ENCODE results near the gene WNT10A.
"Not testable (repeated sequence)": the region's sequence is repeated elsewhere in the genome, so short reads cannot be mapped to it uniquely, and the experiment has no call there.

WNT10A gene

DNA sequence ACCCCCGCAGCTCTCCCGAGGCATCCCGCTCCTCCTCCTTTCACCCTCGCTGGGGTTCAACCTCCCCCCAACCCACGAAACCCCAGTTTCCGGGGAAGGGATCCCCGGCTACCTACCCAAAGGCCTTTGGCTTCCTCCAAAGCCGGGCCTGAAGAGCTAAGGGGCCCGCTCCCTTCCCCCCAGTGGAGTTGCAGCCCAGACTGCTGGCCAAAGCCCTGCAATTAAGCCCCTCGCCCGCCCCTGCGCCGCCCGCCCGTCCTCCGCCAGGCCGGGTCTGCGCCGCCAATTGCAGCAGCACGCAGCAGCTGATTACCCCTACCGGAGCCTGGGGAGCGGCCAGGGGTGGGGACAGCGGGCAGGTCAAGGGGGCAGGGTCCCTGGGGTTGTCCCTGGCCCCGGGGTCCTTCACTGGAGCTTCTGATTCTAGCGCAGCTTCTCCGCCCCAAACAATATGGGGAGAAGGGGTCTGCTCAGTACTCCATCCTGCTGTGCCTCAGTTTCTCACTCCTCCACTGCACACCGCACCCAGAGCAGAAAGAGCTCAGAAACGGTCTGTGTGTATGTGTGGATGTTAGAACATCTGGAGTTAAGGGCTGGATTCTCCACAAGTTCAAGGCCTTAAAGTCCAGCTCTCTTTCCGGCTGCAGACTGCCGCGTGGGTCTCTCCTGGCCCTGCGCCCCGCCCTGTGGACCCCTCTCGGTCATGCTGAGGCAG, 16.9 kb downstream of the WNT10A start:
- in situ Hi-C loops (cut with MboI; ENCODE audit: low sequenced_read_pairs), result no loop called here
- no peak for DNase-seq (ENCODE audit: low spot score in 2 of 2)
- peaks cover 5% of the 10 kb centered on the region for H3K4me1 ChIP-seq

GRCh38 chr2:218898109-218898878, 17.6 kb downstream of the WNT10A start:
- in situ Hi-C loops (cut with MboI; ENCODE audit: low sequenced_read_pairs), result no loop called here
- Histone ChIP-seq H3K36me3 (replicated peaks) (no peaks in the 10 kb centered on the region), H3K9me3 (no peaks in the 10 kb centered on the region), H3K4me3 (no peak overlapping the region), H3K27me3 (ENCODE audit: low read depth) (peaks cover 40% of the 10 kb centered on the region), H3K4me1 (peaks cover under 1% of the 10 kb centered on the region)
- DNase-seq (ENCODE audit: low spot score in 2 of 2), result peak; percentile 46 to 83

More for the DNA sequence above, 16.9 kb downstream of the WNT10A start:
- Histone ChIP-seq H3K27me3 (ENCODE audit: low read depth) (peaks cover 38% of the 10 kb centered on the region), H3K36me3 (replicated peaks) (no peaks in the 10 kb centered on the region), H3K4me3 (no peak overlapping the region), H3K9me3 (no peaks in the 10 kb centered on the region)

- no peak overlapping the region for H3K4me3 ChIP-seq
- DNase-seq (ENCODE audit: low spot score in 2 of 2), result no peak
- in situ Hi-C loops (cut with MboI; ENCODE audit: low sequenced_read_pairs), result no loop called here
- H3K9me3 ChIP-seq, result no peaks in the 10 kb centered on the region
- H3K27me3 ChIP-seq (ENCODE audit: low read depth), result peaks cover 41% of the 10 kb centered on the region
- H3K36me3 ChIP-seq (replicated peaks), result no peaks in the 10 kb centered on the region
- no peaks in the 10 kb centered on the region for H3K4me1 ChIP-seq
Measured at GRCh38 chr2:218899147-218899546, 18.5 kb downstream of the WNT10A start.

DNA sequence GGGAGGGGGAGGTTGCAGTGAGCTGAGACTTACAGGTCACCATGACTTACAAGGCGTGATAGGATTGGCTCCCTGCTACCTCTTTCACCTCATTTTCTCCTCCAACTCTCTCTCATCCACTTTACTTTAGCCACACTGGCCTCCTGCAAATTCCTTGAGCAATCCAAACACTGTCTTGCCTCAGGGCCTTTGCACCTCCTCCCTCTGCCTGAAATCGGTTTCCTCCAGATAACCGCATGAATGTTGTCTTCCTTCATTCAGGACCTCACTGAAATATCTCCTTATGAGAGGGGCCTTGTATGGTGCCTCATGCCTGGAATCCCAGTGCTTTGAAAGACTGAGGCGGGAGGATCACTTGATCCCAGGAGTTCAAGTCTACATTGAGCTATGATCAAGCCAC, 21.8 kb downstream of the WNT10A start:
- H3K36me3 ChIP-seq (replicated peaks), result no peaks in the 10 kb centered on the region
- H3K4me1 ChIP-seq, result no peaks in the 10 kb centered on the region
- no peak overlapping the region for H3K4me3 ChIP-seq
- DNase-seq (ENCODE audit: low spot score in 2 of 2), result no peak
- no peaks in the 10 kb centered on the region for H3K9me3 ChIP-seq
- in situ Hi-C loops (cut with MboI; ENCODE audit: low sequenced_read_pairs), result no loop called here
- H3K27me3 ChIP-seq (ENCODE audit: low read depth), result peaks cover 39% of the 10 kb centered on the region

GRCh38 chr2:218904176-218904575, 23.5 kb downstream of the WNT10A start:
- H3K4me1 ChIP-seq, result no peaks in the 10 kb centered on the region
- H3K27me3 ChIP-seq (ENCODE audit: low read depth), result peaks cover 27% of the 10 kb centered on the region
- no peak for DNase-seq (ENCODE audit: low spot score in 2 of 2)
- H3K36me3 ChIP-seq (replicated peaks), result no peaks in the 10 kb centered on the region
- no peaks in the 10 kb centered on the region for H3K9me3 ChIP-seq
- in situ Hi-C loops (cut with MboI; ENCODE audit: low sequenced_read_pairs), result no loop called here
- H3K4me3 ChIP-seq, result no peak overlapping the region

DNA sequence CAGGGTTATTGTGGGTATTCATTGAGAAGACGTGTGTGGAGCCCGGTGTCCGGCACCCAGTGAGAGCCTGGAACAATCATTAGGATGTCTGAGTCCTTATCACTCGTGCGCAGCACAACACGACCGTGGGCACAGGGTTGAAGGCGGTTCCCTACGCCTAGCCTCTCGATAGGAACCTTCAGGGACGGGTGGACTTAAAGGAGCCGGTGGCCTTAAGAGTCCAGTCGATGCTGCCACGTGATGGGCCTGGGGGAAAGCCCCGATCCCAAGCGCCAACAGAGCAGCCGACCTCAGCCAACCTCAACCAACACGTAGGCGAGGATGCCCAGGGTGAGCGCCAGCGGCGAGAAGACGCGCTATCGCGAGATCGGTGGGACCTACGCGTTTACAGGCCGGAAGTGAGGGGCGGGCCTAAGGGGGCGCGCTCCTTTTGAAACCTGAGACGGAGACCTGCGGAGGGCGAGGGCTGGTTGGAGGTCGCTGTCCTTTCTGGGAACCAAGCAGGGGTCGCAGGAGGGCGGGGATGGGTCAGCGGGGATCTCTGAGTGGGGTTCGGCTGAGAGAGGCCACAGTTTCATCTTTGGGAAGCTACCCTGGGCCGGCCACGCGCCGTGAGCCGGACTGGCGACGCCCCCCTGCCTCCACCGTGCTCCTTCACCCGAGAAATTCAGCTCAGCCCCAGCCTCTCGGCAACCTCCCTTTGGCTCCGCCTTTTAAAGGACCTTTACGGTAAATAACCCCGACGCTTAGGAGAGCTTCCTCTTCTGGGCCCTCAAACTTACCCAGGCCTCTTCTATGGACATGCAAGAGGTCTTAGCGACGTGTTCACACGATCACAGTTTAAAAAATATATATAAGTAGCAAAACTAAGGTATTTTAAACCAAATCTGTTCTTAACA, 28.3 kb downstream of the WNT10A start:
- no peak for DNase-seq (ENCODE audit: low spot score in 2 of 2)
- H3K9me3 ChIP-seq, result no peaks in the 10 kb centered on the region
- H3K4me1 ChIP-seq, result no peaks in the 10 kb centered on the region
- H3K27me3 ChIP-seq (ENCODE audit: low read depth), result peaks cover 15% of the 10 kb centered on the region
- in situ Hi-C loops (cut with MboI; ENCODE audit: low sequenced_read_pairs), result no loop called here
- no peak overlapping the region for H3K4me3 ChIP-seq
- H3K36me3 ChIP-seq (replicated peaks), result no peaks in the 10 kb centered on the region

- no peaks in the 10 kb centered on the region for H3K4me1 ChIP-seq
- no peak for DNase-seq (ENCODE audit: low spot score in 2 of 2)
- in situ Hi-C loops (cut with MboI; ENCODE audit: low sequenced_read_pairs), result no loop called here
- peaks cover 6% of the 10 kb centered on the region; the same call in 1 of the 2 replicates for H3K27me3 ChIP-seq (ENCODE audit: low read depth)
- no peak overlapping the region for H3K4me3 ChIP-seq
- H3K36me3 ChIP-seq (replicated peaks), result no peaks in the 10 kb centered on the region
- H3K9me3 ChIP-seq, result no peaks in the 10 kb centered on the region
Measured at GRCh38 chr2:218910741-218911140, 30.1 kb downstream of the WNT10A start.

DNA sequence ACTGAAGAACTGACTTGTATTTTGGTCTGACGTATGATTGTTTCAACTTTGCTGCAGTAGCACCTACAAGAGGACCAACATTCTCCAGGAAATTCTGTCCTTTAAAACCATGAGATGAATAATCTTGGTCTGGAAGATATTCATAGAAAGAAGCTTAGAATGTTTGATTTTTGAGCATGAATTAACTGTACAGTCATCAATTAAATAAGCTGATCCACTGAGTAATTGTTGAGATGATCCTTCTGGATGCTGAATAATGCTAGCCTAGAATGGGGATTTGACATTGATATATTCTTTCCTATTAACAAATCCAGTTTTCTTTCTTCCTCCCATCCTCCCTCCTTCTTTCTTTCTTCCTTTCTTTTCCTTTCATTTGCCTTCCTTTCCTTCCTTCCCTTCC, 39.9 kb downstream of the WNT10A start:
- Histone ChIP-seq H3K4me3 (no peak overlapping the region), H3K9me3 (no peaks in the 10 kb centered on the region), H3K4me1 (no peaks in the 10 kb centered on the region), H3K27me3 (ENCODE audit: low read depth) (peaks cover 8% of the 10 kb centered on the region), H3K36me3 (replicated peaks) (no peaks in the 10 kb centered on the region)
- no peak for DNase-seq (ENCODE audit: low spot score in 2 of 2)
- in situ Hi-C loops (cut with MboI; ENCODE audit: low sequenced_read_pairs), result no loop called here

DNA sequence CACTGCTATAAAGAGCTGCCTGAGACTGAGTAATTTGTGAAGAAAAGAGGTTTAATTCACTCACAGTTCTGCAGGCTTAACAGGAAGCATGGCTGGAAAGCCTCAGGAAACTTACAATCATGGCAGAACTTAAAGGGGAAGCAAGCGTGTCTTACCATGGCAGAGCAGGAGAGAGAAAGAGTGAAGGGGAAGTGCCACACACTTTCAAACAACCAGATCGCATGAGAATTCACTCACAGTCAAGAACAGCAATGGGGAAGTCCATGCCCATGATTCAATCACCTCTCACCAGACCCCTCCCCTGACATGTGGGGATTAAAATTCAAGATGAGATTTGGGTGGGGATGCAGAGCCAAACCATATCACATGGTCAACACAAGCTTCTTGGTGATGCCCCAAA, 44.1 kb downstream of the WNT10A start:
- Histone ChIP-seq H3K36me3 (replicated peaks) (no peaks in the 10 kb centered on the region), H3K4me3 (no peak overlapping the region), H3K4me1 (no peaks in the 10 kb centered on the region), H3K9me3 (no peaks in the 10 kb centered on the region), H3K27me3 (ENCODE audit: low read depth) (peaks cover under 1% of the 10 kb centered on the region)
- DNase-seq (ENCODE audit: low spot score in 2 of 2), result no peak
- in situ Hi-C loops (cut with MboI; ENCODE audit: low sequenced_read_pairs), result no loop called here

- in situ Hi-C loops (cut with MboI; ENCODE audit: low sequenced_read_pairs), result no loop called here
- no peaks in the 10 kb centered on the region; the same call in 1 of the 2 replicates for H3K27me3 ChIP-seq (ENCODE audit: low read depth)
- H3K4me3 ChIP-seq, result no peak overlapping the region
- DNase-seq (ENCODE audit: low spot score in 2 of 2), result no peak
- H3K4me1 ChIP-seq, result no peaks in the 10 kb centered on the region
- no peaks in the 10 kb centered on the region for H3K9me3 ChIP-seq
- no peaks in the 10 kb centered on the region for H3K36me3 ChIP-seq (replicated peaks)
Measured at GRCh38 chr2:218925434-218925833, 44.8 kb downstream of the WNT10A start.

GRCh38 chr2:218927422-218927821, 46.8 kb downstream of the WNT10A start:
- in situ Hi-C loops (cut with MboI; ENCODE audit: low sequenced_read_pairs), result no loop called here
- Histone ChIP-seq H3K36me3 (replicated peaks) (no peaks in the 10 kb centered on the region), H3K27me3 (ENCODE audit: low read depth) (no peaks in the 10 kb centered on the region; the same call in 1 of the 2 replicates), H3K4me1 (no peaks in the 10 kb centered on the region), H3K4me3 (no peak overlapping the region), H3K9me3 (no peaks in the 10 kb centered on the region)
- DNase-seq (ENCODE audit: low spot score in 2 of 2), result no peak

DNA sequence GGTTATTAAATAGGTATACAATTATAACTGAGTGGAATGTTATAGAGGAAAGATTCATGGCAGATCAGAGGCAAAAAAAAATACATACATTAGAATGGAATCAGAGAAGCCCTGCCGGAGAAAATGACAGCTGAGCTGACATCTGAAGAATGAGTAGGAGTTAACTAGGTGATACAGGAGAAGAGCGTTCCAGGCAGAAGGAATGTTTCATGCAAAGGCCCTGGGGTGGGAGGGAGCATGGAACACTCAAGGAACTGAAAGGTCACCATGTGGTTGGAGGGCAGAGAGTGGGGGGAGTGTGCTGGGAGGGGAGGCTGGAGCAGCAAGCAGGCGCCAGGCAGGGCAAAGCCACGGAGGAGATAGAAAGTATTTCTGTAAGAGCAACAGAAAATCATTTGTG, 47.2 kb downstream of the WNT10A start:
- Histone ChIP-seq H3K4me1 (no peaks in the 10 kb centered on the region), H3K36me3 (replicated peaks) (no peaks in the 10 kb centered on the region), H3K4me3 (no peak overlapping the region), H3K27me3 (ENCODE audit: low read depth) (no peaks in the 10 kb centered on the region; the same call in 1 of the 2 replicates), H3K9me3 (no peaks in the 10 kb centered on the region)
- no peak for DNase-seq (ENCODE audit: low spot score in 2 of 2)
- in situ Hi-C loops (cut with MboI; ENCODE audit: low sequenced_read_pairs), result no loop called here

DNA sequence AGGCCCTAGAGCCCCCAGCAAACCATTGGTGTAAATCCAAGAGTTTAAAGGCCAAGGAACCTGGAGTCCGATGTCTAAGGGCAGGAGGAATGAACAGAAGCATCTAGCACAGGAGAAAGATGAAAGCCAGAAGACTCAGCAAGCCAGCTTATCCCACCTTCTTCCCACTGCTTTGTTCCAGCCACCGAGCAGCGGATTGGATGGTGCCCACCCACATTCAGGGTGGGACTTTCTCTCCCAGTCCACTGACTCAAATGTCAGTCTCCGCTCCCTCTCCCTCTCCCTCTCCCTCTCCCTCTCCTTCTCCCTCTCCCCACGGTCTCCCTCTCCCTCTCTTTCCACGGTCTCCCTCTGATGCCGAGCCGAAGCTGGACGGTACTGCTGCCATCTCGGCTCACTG, 49.8 kb downstream of the WNT10A start:
- in situ Hi-C loops (cut with MboI; ENCODE audit: low sequenced_read_pairs); H3K4me1 ChIP-seq; H3K27me3 ChIP-seq (ENCODE audit: low read depth); DNase-seq (ENCODE audit: low spot score in 2 of 2); H3K9me3 ChIP-seq; H3K36me3 ChIP-seq (replicated peaks); H3K4me3 ChIP-seq: not testable (repeated sequence)

DNA sequence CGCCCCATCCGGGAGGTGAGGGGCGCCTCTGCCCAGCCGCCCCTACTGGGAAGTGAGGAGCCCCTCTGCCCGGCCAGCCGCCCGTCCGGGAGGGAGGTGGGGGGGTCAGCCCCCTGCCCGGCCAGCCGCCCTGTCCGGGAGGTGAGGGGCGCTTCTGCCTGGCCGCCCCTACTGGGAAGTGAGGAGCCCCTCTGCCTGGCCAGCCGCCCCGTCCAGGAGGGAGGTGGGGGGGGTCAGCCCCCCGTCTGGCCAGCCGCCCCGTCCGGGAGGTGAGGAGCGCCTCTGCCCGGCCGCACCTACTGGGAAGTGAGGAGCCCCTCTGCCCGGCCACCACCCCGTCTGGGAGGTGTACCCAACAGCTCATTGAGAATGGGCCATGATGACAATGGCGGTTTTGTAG, 51.1 kb downstream of the WNT10A start:
- H3K36me3 ChIP-seq (replicated peaks); DNase-seq (ENCODE audit: low spot score in 2 of 2); H3K9me3 ChIP-seq; H3K4me3 ChIP-seq; H3K27me3 ChIP-seq (ENCODE audit: low read depth); H3K4me1 ChIP-seq; in situ Hi-C loops (cut with MboI; ENCODE audit: low sequenced_read_pairs): not testable (repeated sequence)

Measured in HAP-1 (cell line).